Chondrocyte (in vitro differentiated cells): ENCODE results near the gene RGL4. TPM values are rescaled to one million over a fixed set of nuclear protein-coding genes. Genes with fewer than 3 reads are reported as not detected.
"Not testable (repeated sequence)": the region's sequence is repeated elsewhere in the genome, so short reads cannot be mapped to it uniquely, and the experiment has no call there.

Experiments
- DNase-seq: peaks from one replicate; pipeline ENCODE4 v3.0.0; 2021; ENCODE audit warnings: mixed read lengths, low spot score
- H3K27ac Mint-ChIP-seq: one replicate; pipeline ENCODE4 v1.8.0; 2021; ENCODE audit warnings: mild to moderate bottlenecking, moderate library complexity, mixed read lengths; ENCODE audit not compliant: unreplicated experiment
- H3K27me3 Mint-ChIP-seq: 2 replicates; pipeline ENCODE4 v1.8.0; 2021; ENCODE audit warnings: low read depth, mixed read lengths
- H3K36me3 Mint-ChIP-seq: 2 replicates; pipeline ENCODE4 v1.8.0; 2021; ENCODE audit warnings: low read depth, mixed read lengths
- H3K4me1 Mint-ChIP-seq: 2 replicates; pipeline ENCODE4 v1.8.0; 2021; ENCODE audit warnings: low read depth, mild to moderate bottlenecking, mixed read lengths
- H3K4me3 Mint-ChIP-seq: one replicate; pipeline ENCODE4 v1.8.0; 2021; ENCODE audit warnings: mild to moderate bottlenecking, moderate library complexity, mixed read lengths; ENCODE audit not compliant: unreplicated experiment
- H3K9me3 Mint-ChIP-seq: 2 replicates; pipeline ENCODE4 v1.8.0; 2021; ENCODE audit warnings: low read depth, mixed read lengths
- CTCF ChIP-seq: fragments of 200-600 bp; sonication (generic); IDR thresholded peaks from 2 replicates; pipeline ENCODE4 v1.5.0; 2021; ENCODE audit warnings: antibody characterized with exemption, mild to moderate bottlenecking, moderate library complexity
- total RNA-seq: library from RNA; stranded (reverse); gene quantifications from 3 replicates; pipeline ENCODE4 v1.2.1, GENCODE V29; 2021

RGL4 gene
- total RNA-seq, 1 donor from 2014 or later: not detected

- Mint-ChIP-seq H3K9me3 (no peaks in the 10 kb centered on the region), H3K36me3 (peaks cover 16% of the 10 kb centered on the region), H3K4me1 (no peaks in the 10 kb centered on the region), H3K27me3 (no peaks in the 10 kb centered on the region), H3K4me3 (no peak overlapping the region), H3K27ac (no peak overlapping the region)
- no peak for TF ChIP-seq CTCF
- peak; percentile 67 for DNase-seq
Measured at GRCh38 chr22:23655891-23656475, 34.8 kb upstream of the RGL4 start.

GRCh38 chr22:23657727-23658126 lies 33.1 kb upstream of the RGL4 start:
- Mint-ChIP-seq H3K4me1 (no peaks in the 10 kb centered on the region), H3K27me3 (no peaks in the 10 kb centered on the region), H3K9me3 (peaks cover 6% of the 10 kb centered on the region), H3K27ac (peak overlapping the region; percentile 22), H3K36me3 (peaks cover 20% of the 10 kb centered on the region), H3K4me3 (no peak overlapping the region)
- TF ChIP-seq CTCF: no peak
- DNase-seq: no peak

GRCh38 chr22:23660381-23660780 lies 30.4 kb upstream of the RGL4 start:
- Mint-ChIP-seq H3K9me3 (peaks cover 15% of the 10 kb centered on the region), H3K36me3 (peaks cover 35% of the 10 kb centered on the region)
- not testable (repeated sequence) for H3K4me1 Mint-ChIP-seq, H3K27me3 Mint-ChIP-seq, H3K27ac Mint-ChIP-seq, H3K4me3 Mint-ChIP-seq
- peak; percentile 6 for DNase-seq

GRCh38 chr22:23670378-23671295 lies 20.2 kb upstream of the RGL4 start:
- H3K27me3 Mint-ChIP-seq: no peaks in the 10 kb centered on the region
- no peak overlapping the region for H3K4me3 Mint-ChIP-seq
- peak; percentile 81 for DNase-seq
- no peak overlapping the region for H3K27ac Mint-ChIP-seq
- no peak for TF ChIP-seq CTCF
- no peaks in the 10 kb centered on the region for H3K4me1 Mint-ChIP-seq
- peaks cover 1% of the 10 kb centered on the region for H3K9me3 Mint-ChIP-seq
- H3K36me3 Mint-ChIP-seq: peaks cover 2% of the 10 kb centered on the region

GRCh38 chr22:23671387-23671786 lies 19.4 kb upstream of the RGL4 start:
- H3K4me3 Mint-ChIP-seq, H3K4me1 Mint-ChIP-seq, H3K36me3 Mint-ChIP-seq, H3K27me3 Mint-ChIP-seq, H3K9me3 Mint-ChIP-seq, H3K27ac Mint-ChIP-seq: not testable (repeated sequence)
- DNase-seq: peak; percentile 6

- not testable (repeated sequence) for H3K4me1 Mint-ChIP-seq, H3K9me3 Mint-ChIP-seq, H3K36me3 Mint-ChIP-seq, H3K27ac Mint-ChIP-seq, H3K27me3 Mint-ChIP-seq, H3K4me3 Mint-ChIP-seq
- peak; percentile 34 for DNase-seq
Measured at GRCh38 chr22:23672307-23673049, 18.3 kb upstream of the RGL4 start.
